Measurements from ENCODE around the gene UNC45A. TPM values are rescaled to one million over a fixed set of nuclear protein-coding genes. Genes with fewer than 3 reads are reported as not detected.

The UNC45A gene
- total and polyA plus RNA-seq, 2 of the 13 experiments (the other 11 are each of a cell fraction or from before 2014, with no cell fraction given): 33.8 to 39.7 TPM

DNA sequence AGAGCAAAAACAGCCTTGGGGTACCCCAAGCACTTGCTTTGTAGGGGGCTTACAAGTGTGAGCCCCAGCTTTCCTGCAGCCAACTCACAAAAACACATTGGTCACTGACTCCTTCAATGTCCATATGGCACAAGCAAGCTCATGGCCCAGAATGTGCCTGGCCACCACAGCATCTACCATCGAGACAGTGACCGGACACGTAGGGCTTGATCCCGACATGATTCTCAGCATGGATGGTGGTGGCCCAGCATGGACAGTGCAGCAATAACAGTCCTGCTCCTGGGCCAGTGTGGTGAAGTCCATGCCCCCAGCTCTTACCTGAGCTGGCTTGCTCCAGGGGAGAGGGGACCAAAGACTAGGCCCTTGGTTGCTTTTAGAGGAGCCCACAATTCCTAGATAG, 6.0 kb downstream of the UNC45A start:
- POLR2A ChIA-PET: interaction anchor here (1.6 kb wide), 1 partner anchor 10 kb away, joined by 5 read pairs; no protein-coding TSS in a partner anchor
- no TSS peak for BruUV-seq (replicated peaks)
- no peak for DNase-seq (ENCODE audit: low spot score)
- TF ChIP-seq ESRRA (CRISPR knock-in tag; IDR thresholded peaks at IDR 0.05; ENCODE audit: low read depth) (no peak), ZFP90 (CRISPR knock-in tag; IDR thresholded peaks at IDR 0.05; ENCODE audit: borderline replicate concordance) (no peak), ELF1 (CRISPR knock-in tag; IDR thresholded peaks at IDR 0.05) (no peak), DNMT3B (CRISPR knock-in tag; conservative IDR thresholded peaks at IDR 0.05) (no peak), NFE2 (CRISPR knock-in tag; IDR thresholded peaks at IDR 0.05) (no peak), TRIM24 (CRISPR knock-in tag; IDR thresholded peaks at IDR 0.05) (no peak)
- TF ChIP-seq, protein P1, sequence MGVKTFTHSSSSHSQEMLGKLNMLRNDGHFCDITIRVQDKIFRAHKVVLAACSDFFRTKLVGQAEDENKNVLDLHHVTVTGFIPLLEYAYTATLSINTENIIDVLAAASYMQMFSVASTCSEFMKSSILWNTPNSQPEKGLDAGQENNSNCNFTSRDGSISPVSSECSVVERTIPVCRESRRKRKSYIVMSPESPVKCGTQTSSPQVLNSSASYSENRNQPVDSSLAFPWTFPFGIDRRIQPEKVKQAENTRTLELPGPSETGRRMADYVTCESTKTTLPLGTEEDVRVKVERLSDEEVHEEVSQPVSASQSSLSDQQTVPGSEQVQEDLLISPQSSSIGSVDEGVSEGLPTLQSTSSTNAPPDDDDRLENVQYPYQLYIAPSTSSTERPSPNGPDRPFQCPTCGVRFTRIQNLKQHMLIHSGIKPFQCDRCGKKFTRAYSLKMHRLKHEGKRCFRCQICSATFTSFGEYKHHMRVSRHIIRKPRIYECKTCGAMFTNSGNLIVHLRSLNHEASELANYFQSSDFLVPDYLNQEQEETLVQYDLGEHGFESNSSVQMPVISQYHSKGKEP (CRISPR knock-in tag; IDR thresholded peaks at IDR 0.05): no peak
- no peak overlapping the region for H3K4me3 ChIP-seq (replicated peaks in 1 of 3; ENCODE audit: insufficient read depth in 1 of 3, low read depth in 2 of 3, low read length in 3 of 3)
- intact Hi-C loops (cut with micrococcal nuclease; ENCODE audit: unreplicated experiment) (no loop called here), in situ Hi-C loops (cut with HindIII; ENCODE audit: extremely low pct_ligation_motif_present, low pct_unique_long_range_greater_than_20kb) (loop anchor here (25.0 kb wide), 1 partner anchor 321 kb away; no protein-coding TSS in a partner anchor)
- CTCF ChIA-PET (ENCODE audit: low intra/inter-chr PET ratio, low total read pairs): no interaction called here
- no peaks in the 10 kb centered on the region for H3K9me3 ChIP-seq (ENCODE audit: low read length)
- no peak overlapping the region for H3K9ac ChIP-seq (ENCODE audit: insufficient read depth, low read depth, low read length)
- ATAC-seq: no peak
- no peaks in the 10 kb centered on the region for H4K20me1 ChIP-seq (ENCODE audit: insufficient read depth, low read length)
- H3K79me2 ChIP-seq (ENCODE audit: insufficient read depth, low read length): no peaks in the 10 kb centered on the region
- no peak overlapping the region for H3K27ac ChIP-seq (ENCODE audit: extremely low read length, insufficient read depth, low read length)
- no peak overlapping the region for H2AFZ ChIP-seq (ENCODE audit: low read length)
- no peak overlapping the region for H3K4me2 ChIP-seq (ENCODE audit: low read depth, low read length)
- no peak for FAIRE-seq
- peaks cover 23 to 47% of the 10 kb centered on the region in 2 experiments; a peak in 4 of 5 replicates for H3K36me3 ChIP-seq (replicated peaks in 1 of 2; ENCODE audit: control insufficient read depth in 1 of 2, insufficient read depth in 2 of 2, low read length in 2 of 2)
- WGBS (ENCODE audit: low lambda C conversion rate): no CpG with 5 or more reads among the region's 4 CpGs
- no peaks in the 10 kb centered on the region for H3K27me3 ChIP-seq (ENCODE audit: control insufficient read depth in 1 of 2, insufficient read depth in 2 of 2, low read length in 2 of 2)
- peaks cover 10% of the 10 kb centered on the region for H3K4me1 ChIP-seq (ENCODE audit: insufficient read depth, low read length)

All from HepG2 (cell line).